HEK293T (cell line): ENCODE results near the gene PCDH9.

Source experiments
- CTCF ChIA-PET: fragments of 350-600 bp; formaldehyde crosslinking; extraction: SDS; loops from one replicate; lab custom pipeline; 2021; ENCODE audit warnings: antibody characterized with exemption, inconsistent platforms; lab: Yijun Ruan, JAX
- POLR2A ChIA-PET: fragments of 350-600 bp; formaldehyde crosslinking; extraction: SDS; loops from one replicate; lab custom pipeline; 2020; ENCODE audit warnings: antibody characterized with exemption, inconsistent platforms; lab: Yijun Ruan, JAX
- DNase-seq: peaks from one replicate; pipeline ENCODE4 v3.0.0; 2012; ENCODE audit warnings: mixed read lengths; ENCODE audit errors: extremely low spot score
- ARNT ChIP-seq: fragments of 450-650 bp; IDR thresholded peaks from 2 replicates; pipeline ENCODE4 v1.6.1; 2017; ENCODE audit warnings: mild to moderate bottlenecking
- BHLHE40 ChIP-seq: fragments of 450-650 bp; IDR thresholded peaks from 2 replicates; pipeline ENCODE4 v1.6.1; 2016; ENCODE audit warnings: mild to moderate bottlenecking, moderate library complexity, borderline replicate concordance
- CTBP1 ChIP-seq: fragments of 450-650 bp; IDR thresholded peaks from 2 replicates; pipeline ENCODE4 v1.6.1; 2016; ENCODE audit warnings: borderline replicate concordance
- ELF4 ChIP-seq: fragments of 450-650 bp; IDR thresholded peaks from 2 replicates; pipeline ENCODE4 v1.6.1; 2017; ENCODE audit warnings: antibody characterized with exemption
- FOXA1 ChIP-seq: fragments of 450-650 bp; IDR thresholded peaks from 2 replicates; pipeline ENCODE4 v1.6.1; 2016; ENCODE audit warnings: mild to moderate bottlenecking
- FOXK2 ChIP-seq: fragments of 450-650 bp; IDR thresholded peaks from 2 replicates; pipeline ENCODE4 v1.6.1; 2016; ENCODE audit warnings: mild to moderate bottlenecking
- FOXM1 ChIP-seq: fragments of 450-650 bp; IDR thresholded peaks from 2 replicates; pipeline ENCODE4 v1.6.1; 2017; ENCODE audit warnings: mild to moderate bottlenecking, borderline replicate concordance
- HDGF ChIP-seq: fragments of 450-650 bp; IDR thresholded peaks from 2 replicates; pipeline ENCODE4 v1.6.1; 2017; ENCODE audit warnings: antibody characterized with exemption, borderline replicate concordance
- L3MBTL2 ChIP-seq: fragments of 450-650 bp; conservative IDR thresholded peaks from 2 replicates; pipeline ENCODE4 v1.6.1; 2016; ENCODE audit warnings: mild to moderate bottlenecking
- LEF1 ChIP-seq: fragments of 450-650 bp; IDR thresholded peaks from 2 replicates; pipeline ENCODE4 v1.6.1; 2017; ENCODE audit warnings: mild to moderate bottlenecking, borderline replicate concordance
- NFRKB ChIP-seq: fragments of 450-650 bp; IDR thresholded peaks from 2 replicates; pipeline ENCODE4 v1.6.1; 2016; ENCODE audit warnings: mild to moderate bottlenecking, moderate library complexity
- PKNOX1 ChIP-seq: fragments of 450-650 bp; IDR thresholded peaks from 2 replicates; pipeline ENCODE4 v1.6.1; 2016
- SP1 ChIP-seq: fragments of 450-650 bp; IDR thresholded peaks from 2 replicates; pipeline ENCODE4 v1.6.1; 2017
- SUZ12 ChIP-seq: fragments of 450-650 bp; IDR thresholded peaks from 2 replicates; pipeline ENCODE4 v1.6.1; 2016; ENCODE audit warnings: mild to moderate bottlenecking
- TARDBP ChIP-seq: fragments of 450-650 bp; IDR thresholded peaks from 2 replicates; pipeline ENCODE4 v1.6.1; 2016
- ZNF384 ChIP-seq: fragments of 450-650 bp; IDR thresholded peaks from 2 replicates; pipeline ENCODE4 v1.6.1; 2016

Gene PCDH9

DNA sequence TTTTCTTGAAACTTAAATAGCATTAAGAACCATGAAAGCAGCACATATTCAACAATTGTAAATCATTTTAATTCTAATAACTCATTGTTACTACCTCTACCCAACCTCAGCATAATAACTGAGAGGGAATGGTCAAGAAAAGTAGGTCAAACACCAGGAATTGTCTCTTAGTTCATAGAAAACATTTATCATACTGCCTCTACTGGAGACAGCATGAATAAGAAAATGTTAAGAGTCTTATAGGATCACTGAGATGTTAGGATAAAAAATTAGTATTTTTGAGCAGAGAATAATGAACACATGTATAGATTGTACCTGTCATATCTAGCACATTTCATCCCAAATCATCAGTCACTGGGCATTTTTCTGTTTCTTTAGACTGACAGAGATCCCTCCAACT is 515.3 kb downstream of the PCDH9 start:
- TF ChIP-seq NFRKB = no peak
- TF ChIP-seq ARNT = no peak
- no peak for TF ChIP-seq ZNF384
- TF ChIP-seq SUZ12 = no peak
- TF ChIP-seq FOXM1 = 0 out of 2 replicates have a peak, but pooled peaks have one; percentile 8
- TF ChIP-seq FOXK2 = no peak
- TF ChIP-seq FOXA1 = no peak
- TF ChIP-seq TARDBP = no peak
- 0 out of 2 replicates have a peak, but pooled peaks have one; percentile 69 for TF ChIP-seq HDGF
- no peak for TF ChIP-seq ELF4
- no peak for TF ChIP-seq L3MBTL2
- no peak for TF ChIP-seq LEF1
- DNase-seq = peak; percentile 50
- POLR2A ChIA-PET = no interaction called here
- CTCF ChIA-PET = no interaction called here

GRCh38 chr13:66704110-66704509 is 526.0 kb downstream of the PCDH9 start:
- CTCF ChIA-PET = interaction anchor here (0.7 kb wide), 1 partner anchor 444 kb away, joined by 3 read pairs; no protein-coding TSS in a partner anchor
- TF ChIP-seq TARDBP (no peak), FOXA1 (peak; percentile 37; the same call in 1 of the 2 replicates), CTBP1 (peak; percentile 57), PKNOX1 (peak; percentile 95), FOXK2 (peak; percentile 57; the same call in 1 of the 2 replicates), ZNF384 (no peak; the same call in 1 of the 2 replicates)
- POLR2A ChIA-PET = no interaction called here
- DNase-seq = no peak

DNA sequence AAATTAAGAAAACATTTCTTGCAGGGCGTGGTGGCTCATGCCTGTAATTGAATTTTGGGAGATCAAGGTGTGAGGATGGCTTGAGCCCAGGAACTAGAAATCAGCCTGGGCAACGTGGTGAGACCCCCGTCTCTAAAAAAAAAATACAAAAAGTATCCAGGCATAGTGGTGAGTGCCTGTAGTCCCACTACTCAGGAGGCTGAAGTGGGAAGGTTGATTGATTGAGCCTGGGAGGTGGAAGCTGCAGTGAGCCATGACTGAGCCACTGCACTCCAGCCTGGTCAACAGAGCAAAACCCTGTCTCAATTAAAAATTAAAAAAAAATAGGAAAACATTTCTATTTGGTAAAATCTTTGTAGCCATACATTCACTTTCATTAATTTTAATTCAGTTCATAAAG is 526.5 kb downstream of the PCDH9 start:
- no peak for DNase-seq
- ChIA-PET CTCF (interaction anchor here (0.6 to 0.7 kb wide), 2 partner anchors 27 to 444 kb away, joined by 3 to 4 read pairs; no protein-coding TSS in a partner anchor), POLR2A (no interaction called here)
- no peak for TF ChIP-seq FOXA1
- peak; percentile 53; the same call in 1 of the 2 replicates for TF ChIP-seq PKNOX1
- peak; percentile 4; the same call in 1 of the 2 replicates for TF ChIP-seq ZNF384
- no peak for TF ChIP-seq BHLHE40

DNA sequence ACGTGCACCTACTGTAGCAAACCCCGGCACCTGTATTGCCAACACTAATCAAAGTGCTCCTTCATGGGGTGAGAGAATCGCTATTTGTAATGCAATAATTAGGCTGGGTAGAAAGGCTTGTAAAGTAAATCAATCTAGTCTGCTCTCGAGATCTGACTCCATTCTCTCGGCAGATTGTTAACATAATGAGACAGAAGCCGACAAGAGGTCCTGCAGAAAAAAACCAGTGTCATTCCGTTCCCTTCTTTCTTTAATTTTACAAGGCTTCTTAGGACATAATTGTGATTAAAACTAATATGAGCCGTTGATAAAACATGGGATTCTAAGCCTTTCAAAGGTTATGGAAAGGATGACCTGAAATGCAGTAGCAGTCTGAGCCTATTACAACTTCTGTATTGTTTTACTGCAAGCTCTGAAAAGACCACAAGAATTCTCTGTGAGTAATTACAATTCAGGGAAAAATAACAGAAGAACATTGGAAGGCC is 530.0 kb downstream of the PCDH9 start:
- ChIA-PET POLR2A (no interaction called here), CTCF (interaction anchor here (0.6 kb wide), 1 partner anchor 533 kb away, joined by 7 read pairs; no protein-coding TSS in a partner anchor)
- TF ChIP-seq FOXK2 = no peak
- no peak for TF ChIP-seq FOXM1
- no peak for TF ChIP-seq ZNF384
- TF ChIP-seq CTBP1 = no peak
- no peak for DNase-seq

- no peak for TF ChIP-seq LEF1
- TF ChIP-seq NFRKB = no peak
- no peak for TF ChIP-seq CTBP1
- TF ChIP-seq FOXK2 = no peak
- no peak for TF ChIP-seq PKNOX1
- TF ChIP-seq HDGF = no peak
- TF ChIP-seq ARNT = no peak
- TF ChIP-seq SP1 = no peak
- TF ChIP-seq BHLHE40 = no peak
- TF ChIP-seq SUZ12 = no peak
- no peak for TF ChIP-seq ZNF384
- no peak for DNase-seq
- ChIA-PET POLR2A (no interaction called here), CTCF (interaction anchor here (0.8 kb wide), 2 partner anchors 13 to 544 kb away, joined by 3 read pairs; no protein-coding TSS in a partner anchor)
Observed at GRCh38 chr13:66693656-66694055, 536.5 kb downstream of the PCDH9 start.

DNA sequence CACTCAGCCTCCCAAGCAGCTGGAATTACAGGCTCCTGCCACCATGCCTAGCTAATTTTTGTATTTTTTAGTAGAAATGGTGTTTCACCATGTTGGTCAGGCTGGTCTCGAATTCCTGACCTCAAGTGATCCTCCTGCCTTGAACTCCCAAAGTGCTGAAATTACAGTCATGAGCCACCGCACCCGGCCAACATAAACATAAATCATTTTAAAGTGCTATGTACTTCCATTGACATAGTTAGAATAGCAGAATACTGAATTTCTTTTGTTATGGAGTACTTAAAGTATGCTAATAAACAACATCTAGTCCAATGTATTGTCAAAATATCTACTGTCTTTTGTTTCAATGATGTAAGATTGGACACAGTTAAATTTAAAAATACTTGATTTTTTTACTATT is 539.0 kb downstream of the PCDH9 start:
- TF ChIP-seq PKNOX1 (peak; percentile 67), TARDBP (no peak), ZNF384 (no peak), CTBP1 (no peak), ELF4 (no peak), FOXM1 (no peak)
- DNase-seq = no peak
- CTCF ChIA-PET = interaction anchor here (0.6 kb wide), 1 partner anchor 534 kb away, joined by 3 read pairs; no protein-coding TSS in a partner anchor
- POLR2A ChIA-PET = no interaction called here
